ENCODE results near the gene HHAT.

DNA sequence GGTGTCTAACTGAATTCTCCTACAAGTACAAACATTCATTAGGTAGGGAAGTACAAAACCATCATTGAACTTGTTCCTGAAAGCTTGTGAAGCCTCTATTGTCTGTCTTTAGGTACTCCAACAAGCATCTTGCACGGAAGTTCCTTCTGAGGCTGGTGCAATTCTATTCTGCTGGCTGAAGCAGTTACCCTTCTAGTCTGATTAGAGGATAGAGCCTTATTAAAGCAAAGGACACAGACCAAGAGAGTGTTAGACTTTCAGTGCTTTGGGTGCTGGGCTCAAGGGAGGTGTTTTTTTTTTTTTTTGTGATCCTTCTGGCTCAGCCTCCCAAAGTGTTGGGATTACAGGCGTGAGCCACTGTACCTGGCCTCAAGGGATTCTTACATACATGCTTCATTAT lies 43.8 kb downstream of the HHAT start:
- TF ChIP-seq, protein P1, sequence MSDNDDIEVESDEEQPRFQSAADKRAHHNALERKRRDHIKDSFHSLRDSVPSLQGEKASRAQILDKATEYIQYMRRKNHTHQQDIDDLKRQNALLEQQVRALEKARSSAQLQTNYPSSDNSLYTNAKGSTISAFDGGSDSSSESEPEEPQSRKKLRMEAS (IDR thresholded peaks at IDR 0.05; ENCODE audit: low read depth, low read length), result no peak
- TF ChIP-seq, protein P2, sequence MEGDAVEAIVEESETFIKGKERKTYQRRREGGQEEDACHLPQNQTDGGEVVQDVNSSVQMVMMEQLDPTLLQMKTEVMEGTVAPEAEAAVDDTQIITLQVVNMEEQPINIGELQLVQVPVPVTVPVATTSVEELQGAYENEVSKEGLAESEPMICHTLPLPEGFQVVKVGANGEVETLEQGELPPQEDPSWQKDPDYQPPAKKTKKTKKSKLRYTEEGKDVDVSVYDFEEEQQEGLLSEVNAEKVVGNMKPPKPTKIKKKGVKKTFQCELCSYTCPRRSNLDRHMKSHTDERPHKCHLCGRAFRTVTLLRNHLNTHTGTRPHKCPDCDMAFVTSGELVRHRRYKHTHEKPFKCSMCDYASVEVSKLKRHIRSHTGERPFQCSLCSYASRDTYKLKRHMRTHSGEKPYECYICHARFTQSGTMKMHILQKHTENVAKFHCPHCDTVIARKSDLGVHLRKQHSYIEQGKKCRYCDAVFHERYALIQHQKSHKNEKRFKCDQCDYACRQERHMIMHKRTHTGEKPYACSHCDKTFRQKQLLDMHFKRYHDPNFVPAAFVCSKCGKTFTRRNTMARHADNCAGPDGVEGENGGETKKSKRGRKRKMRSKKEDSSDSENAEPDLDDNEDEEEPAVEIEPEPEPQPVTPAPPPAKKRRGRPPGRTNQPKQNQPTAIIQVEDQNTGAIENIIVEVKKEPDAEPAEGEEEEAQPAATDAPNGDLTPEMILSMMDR (IDR thresholded peaks at IDR 0.05; ENCODE audit: low read depth, low read length), result no peak
- no peak for TF ChIP-seq POLR2A (IDR thresholded peaks at IDR 0.05; ENCODE audit: extremely low read depth, insufficient read length)
- TF ChIP-seq MYC (IDR thresholded peaks at IDR 0.05; ENCODE audit: low read depth, low read length), result no peak
